Uterus (tissue), 4 donors: ENCODE data around the gene STAC. TPM values are rescaled to one million over a fixed set of nuclear protein-coding genes. Genes with fewer than 3 reads are reported as not detected.
A peak's percentile ranks its signal among the peaks of the same experiment; 100 is the strongest.

Experiments
- DNase-seq, 2 donors: peaks; one replicate each; pipeline ENCODE4 v3.0.0-alpha.2; 2019 to 2020
- H3K27ac ChIP-seq, 2 donors: fragments of 200-600 bp; sonication (generic); 1 replicate in 1 of 2; 2 replicates in 1 of 2; pipeline ENCODE4 v1.5.1; 2016 to 2018
- H3K27me3 ChIP-seq, 2 donors: fragments of 200-600 bp; sonication (generic); one replicate each; pipeline ENCODE4 v1.5.1; 2018 to 2019; ENCODE audit warnings: control low read depth in 1 of 2
- H3K36me3 ChIP-seq, 2 donors: fragments of 200-600 bp; sonication (generic); one replicate each; pipeline ENCODE4 v1.5.1; 2019; ENCODE audit warnings: control low read depth in 1 of 2
- H3K4me1 ChIP-seq, 2 donors: fragments of 200-600 bp; sonication (generic); one replicate each; pipeline ENCODE4 v1.5.1; 2018 to 2019; ENCODE audit warnings: control low read depth in 1 of 2
- H3K4me3 ChIP-seq, 2 donors: fragments of 200-600 bp; sonication (generic); 1 replicate in 1 of 2; 2 replicates in 1 of 2; pipeline ENCODE4 v1.5.1; 2018 to 2019; ENCODE audit warnings: mild to moderate bottlenecking in 1 of 2
- H3K9me3 ChIP-seq, 2 donors: fragments of 200-600 bp; sonication (generic); one replicate each; pipeline ENCODE4 v1.5.1; 2019; ENCODE audit warnings: control low read depth in 1 of 2
- CTCF ChIP-seq, 4 experiments: fragments of 200-600 bp in 2 of 4; fragments of 450-650 bp in 2 of 4; sonication (generic) in 2 of 4; IDR thresholded peaks; one replicate each; pipeline ENCODE4 v1.5.1; 2016 to 2019; ENCODE audit warnings: antibody characterized with exemption in 4 of 4, mild to moderate bottlenecking in 2 of 4, moderate library complexity in 1 of 4
- POLR2A ChIP-seq, 2 donors: fragments of 450-650 bp; IDR thresholded peaks; one replicate each; pipeline ENCODE4 v1.6.1; 2016; ENCODE audit warnings: antibody characterized with exemption in 2 of 2, mild to moderate bottlenecking in 1 of 2, moderate library complexity in 1 of 2
- intact Hi-C: fragments of 100-400 bp; cut with DNase I; formaldehyde crosslinking; loops from one replicate; pipeline ENCODE4 v1.15.1; 2023; ENCODE audit warnings: low total_unique reads
- total RNA-seq, 4 donors: library from RNA; depleted of rRNA in 3 of 4; stranded (reverse); fragments of >200 nt in 3 of 4; gene quantifications; one replicate each; pipeline versions ENCODE4 v1.1.0 to v1.2.4, GENCODE V29; 2014 to 2023
- donor health status: DM: yes; HTN: yes; CAD: no.

Gene STAC
- total RNA-seq, 4 donors from 2014 or later, result under 0.01 to 3.3 (median 1.8) TPM

- H3K4me1 ChIP-seq, result no peaks in the 10 kb centered on the region
- TF ChIP-seq POLR2A (IDR thresholded peaks at IDR 0.05) (no peak), CTCF (IDR thresholded peaks at IDR 0.05) (no peak)
- H3K27me3 ChIP-seq, result no peaks in the 10 kb centered on the region
- intact Hi-C loops, result no loop called here
- no peak overlapping the region for H3K4me3 ChIP-seq
- no peaks in the 10 kb centered on the region for H3K36me3 ChIP-seq
- H3K9me3 ChIP-seq, result no peaks in the 10 kb centered on the region
- no peak overlapping the region for H3K27ac ChIP-seq
- DNase-seq, result no peak
These were observed 95.3 kb downstream of the STAC start for GRCh38 chr3:36475558-36475957.

GRCh38 chr3:36476286-36476942 is 96.1 kb downstream of the STAC start:
- intact Hi-C loops, result no loop called here
- H3K9me3 ChIP-seq, result no peaks in the 10 kb centered on the region
- no peaks in the 10 kb centered on the region for H3K36me3 ChIP-seq
- no peak overlapping the region for H3K4me3 ChIP-seq
- H3K4me1 ChIP-seq, result no peaks in the 10 kb centered on the region
- TF ChIP-seq POLR2A (IDR thresholded peaks at IDR 0.05) (no peak), CTCF (IDR thresholded peaks at IDR 0.05) (no peak)
- no peak overlapping the region for H3K27ac ChIP-seq
- DNase-seq, result no peak
- no peaks in the 10 kb centered on the region for H3K27me3 ChIP-seq

- TF ChIP-seq POLR2A (IDR thresholded peaks at IDR 0.05) (no peak), CTCF (IDR thresholded peaks at IDR 0.05) (no peak)
- Histone ChIP-seq H3K9me3 (no peaks in the 10 kb centered on the region), H3K27ac (peak overlapping the region in 1 of 2 donors; percentile 10), H3K27me3 (no peaks in the 10 kb centered on the region), H3K4me3 (no peak overlapping the region), H3K36me3 (no peaks in the 10 kb centered on the region), H3K4me1 (no peaks in the 10 kb centered on the region)
- intact Hi-C loops, result no loop called here
- no peak for DNase-seq
These were observed 97.4 kb downstream of the STAC start for GRCh38 chr3:36477655-36478054.

- no peaks in the 10 kb centered on the region for H3K9me3 ChIP-seq
- H3K27ac ChIP-seq, result no peak overlapping the region
- no peak overlapping the region for H3K4me3 ChIP-seq
- no peaks in the 10 kb centered on the region for H3K36me3 ChIP-seq
- intact Hi-C loops, result no loop called here
- DNase-seq, result no peak
- no peaks in the 10 kb centered on the region for H3K4me1 ChIP-seq
- TF ChIP-seq POLR2A (IDR thresholded peaks at IDR 0.05) (no peak), CTCF (IDR thresholded peaks at IDR 0.05) (no peak)
- H3K27me3 ChIP-seq, result no peaks in the 10 kb centered on the region
These were observed 100.8 kb downstream of the STAC start for GRCh38 chr3:36480911-36481648.

- DNase-seq, result no peak
- intact Hi-C loops, result no loop called here
- Histone ChIP-seq H3K27ac (no peak overlapping the region), H3K9me3 (no peaks in the 10 kb centered on the region), H3K27me3 (no peaks in the 10 kb centered on the region), H3K36me3 (no peaks in the 10 kb centered on the region), H3K4me1 (no peaks in the 10 kb centered on the region), H3K4me3 (no peak overlapping the region)
- no peak for TF ChIP-seq CTCF (IDR thresholded peaks at IDR 0.05)
- TF ChIP-seq POLR2A (IDR thresholded peaks at IDR 0.05), result no peak
These were observed 102.0 kb downstream of the STAC start for GRCh38 chr3:36482256-36482655.
